Choroid plexus epithelial cell (primary cell): ENCODE results near the gene DTWD2.

Source experiments
- DNase-seq: peaks from one replicate; pipeline ENCODE4 v3.0.0-alpha.2; 2010; ENCODE audit warnings: low read depth
- H3K4me3 ChIP-seq: 2 replicates; pipeline ENCODE4 v1.5.1; 2011; ENCODE audit warnings: low read depth, mild to moderate bottlenecking, control low read depth, low read length, moderate library complexity
- CTCF ChIP-seq: conservative IDR thresholded peaks from 2 replicates; pipeline ENCODE4 v1.5.1; 2011; ENCODE audit warnings: low read depth, mild to moderate bottlenecking, control low read depth, inconsistent platforms, low read length, moderate library complexity

The DTWD2 gene

GRCh38 chr5:118987988-118988865 is at the start of gene DTWD2:
TSS of gene DTWD2 (minus strand) at chr5:118988547. CDS start at chr5:118988511, 36 bp downstream.
- H3K4me3 ChIP-seq = peak within 1 kb of the TSS; percentile 79
- peak; percentile 95 for DNase-seq
- TF ChIP-seq CTCF = peak; percentile 74

GRCh38 chr5:119037496-119038215 is 49.3 kb upstream of the DTWD2 start:
- DNase-seq = no peak
- TF ChIP-seq CTCF = no peak
- no peak overlapping the region for H3K4me3 ChIP-seq

GRCh38 chr5:119036101-119036762 is 47.9 kb upstream of the DTWD2 start:
- DNase-seq = peak; percentile 69
- no peak overlapping the region for H3K4me3 ChIP-seq
- TF ChIP-seq CTCF = no peak

- TF ChIP-seq CTCF = no peak
- no peak for DNase-seq
- no peak overlapping the region for H3K4me3 ChIP-seq
Observed at GRCh38 chr5:119033135-119033534, 44.8 kb upstream of the DTWD2 start.

GRCh38 chr5:119032656-119033055 is 44.3 kb upstream of the DTWD2 start:
- no peak overlapping the region for H3K4me3 ChIP-seq
- no peak for DNase-seq
- TF ChIP-seq CTCF = no peak

- H3K4me3 ChIP-seq = no peak overlapping the region
- TF ChIP-seq CTCF = no peak
- DNase-seq = no peak
Observed at GRCh38 chr5:119031905-119032304, 43.6 kb upstream of the DTWD2 start.
